ENCODE data around the gene CLPTM1L. TPM values are rescaled to one million over a fixed set of nuclear protein-coding genes. Genes with fewer than 3 reads are reported as not detected.
A peak's percentile ranks its signal among the peaks of the same experiment; 100 is the strongest.
"Not testable (repeated sequence)": the region's sequence is repeated elsewhere in the genome, so short reads cannot be mapped to it uniquely, and the experiment has no call there.

The CLPTM1L gene
- total RNA-seq, 1 experiment from 2014 or later, result 925 TPM

- H3K9me3 ChIP-seq, result no peaks in the 10 kb centered on the region
- peaks cover 5% of the 10 kb centered on the region; the same call in 1 of the 2 replicates for H3K27me3 ChIP-seq
- no peak for DNase-seq
Measured at GRCh38 chr5:1352231-1353219, 7.6 kb upstream of the CLPTM1L start.

GRCh38 chr5:1351156-1351555, 6.3 kb upstream of the CLPTM1L start:
- no peaks in the 10 kb centered on the region; the same call in 1 of the 2 replicates for H3K36me3 ChIP-seq
- no peak for DNase-seq
- H3K27me3 ChIP-seq, result no peaks in the 10 kb centered on the region; the same call in 1 of the 2 replicates
- H3K9me3 ChIP-seq, result no peaks in the 10 kb centered on the region
- H3K4me3 ChIP-seq, result no peak overlapping the region

More at GRCh38 chr5:1352231-1353219, 7.6 kb upstream of the CLPTM1L start:
- H3K4me3 ChIP-seq, result no peak overlapping the region
- H3K36me3 ChIP-seq, result no peaks in the 10 kb centered on the region

GRCh38 chr5:1349246-1349645, 4.3 kb upstream of the CLPTM1L start:
- Histone ChIP-seq H3K9me3 (no peaks in the 10 kb centered on the region), H3K36me3 (peaks cover 2% of the 10 kb centered on the region), H3K27me3 (no peaks in the 10 kb centered on the region), H3K4me3 (no peak overlapping the region)
- DNase-seq, result no peak

DNA sequence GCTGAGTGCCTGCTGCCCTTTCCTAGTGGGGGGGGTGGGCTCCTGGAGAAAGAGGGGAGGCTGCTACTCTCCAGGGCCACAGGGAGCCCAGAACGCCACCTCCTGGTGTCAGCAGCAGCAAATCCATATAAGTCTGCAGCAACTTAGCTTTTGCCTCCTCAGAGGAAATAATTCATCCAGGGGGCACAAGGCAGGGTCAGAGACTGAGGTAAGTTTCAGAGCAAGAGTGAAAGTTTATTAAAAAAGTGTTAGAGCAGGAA, 4.0 kb upstream of the CLPTM1L start:
- Histone ChIP-seq H3K4me3 (no peak overlapping the region), H3K9me3 (no peaks in the 10 kb centered on the region), H3K36me3 (peaks cover 6% of the 10 kb centered on the region), H3K27me3 (no peaks in the 10 kb centered on the region)
- DNase-seq, result no peak

GRCh38 chr5:1347571-1347970, 2.7 kb upstream of the CLPTM1L start:
- Histone ChIP-seq H3K9me3 (no peaks in the 10 kb centered on the region), H3K27me3 (no peaks in the 10 kb centered on the region), H3K4me3 (no peak overlapping the region), H3K36me3 (peaks cover 19% of the 10 kb centered on the region)
- no peak for DNase-seq

- Histone ChIP-seq H3K9me3 (no peaks in the 10 kb centered on the region), H3K36me3 (peaks cover 27% of the 10 kb centered on the region), H3K4me3 (no peak overlapping the region), H3K27me3 (no peaks in the 10 kb centered on the region)
- no peak for DNase-seq
Measured at GRCh38 chr5:1346627-1347440, 1.9 kb upstream of the CLPTM1L start.

DNA sequence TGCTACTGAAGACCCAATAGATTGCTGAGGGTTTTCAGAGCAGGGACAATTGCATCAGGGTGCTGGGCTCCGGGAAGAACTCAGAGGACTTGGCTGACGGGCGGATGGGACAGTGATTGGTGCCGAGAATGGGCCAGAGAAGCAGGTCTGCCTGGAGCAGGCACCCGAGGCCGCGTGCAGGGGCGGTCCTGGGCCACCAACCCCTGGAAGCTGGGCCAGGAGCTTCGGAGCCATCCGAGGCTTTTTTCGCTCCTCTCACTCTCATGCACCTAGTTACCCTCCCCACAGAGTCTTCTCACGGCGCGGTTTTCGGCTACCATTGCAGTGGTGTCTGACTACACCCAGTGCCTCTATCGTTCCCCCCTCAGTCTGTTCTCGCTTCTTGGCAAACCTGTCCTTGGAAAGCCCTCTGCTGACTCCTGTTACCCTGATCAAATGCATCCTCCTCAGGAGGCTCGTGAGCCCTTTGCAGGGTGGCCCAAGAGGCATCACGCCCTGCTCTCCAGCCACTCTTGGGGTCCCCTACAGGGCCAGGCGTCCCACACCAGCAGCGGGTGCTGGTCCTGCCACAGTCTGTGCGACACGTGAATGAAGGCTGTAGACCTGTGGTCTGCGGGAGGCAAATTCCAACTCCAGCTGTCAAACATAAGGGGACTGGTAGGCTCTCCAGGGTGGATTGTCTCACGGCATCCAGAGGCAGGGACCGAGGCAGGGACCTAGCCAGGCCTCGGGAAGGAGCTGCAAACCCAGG, 1.2 kb upstream of the CLPTM1L start:
- Histone ChIP-seq H3K36me3 (peaks cover 34% of the 10 kb centered on the region), H3K9me3 (no peaks in the 10 kb centered on the region), H3K4me3 (peak overlapping the region; percentile 93), H3K27me3 (no peaks in the 10 kb centered on the region)
- DNase-seq, result no peak

- Histone ChIP-seq H3K27me3 (no peaks in the 10 kb centered on the region), H3K9me3 (no peaks in the 10 kb centered on the region), H3K36me3 (peaks cover 47% of the 10 kb centered on the region), H3K4me3 (peak overlapping the region; percentile 65)
- peak; percentile 54 for DNase-seq
Measured at GRCh38 chr5:1343931-1344901, 683 bp downstream of the CLPTM1L start.

DNA sequence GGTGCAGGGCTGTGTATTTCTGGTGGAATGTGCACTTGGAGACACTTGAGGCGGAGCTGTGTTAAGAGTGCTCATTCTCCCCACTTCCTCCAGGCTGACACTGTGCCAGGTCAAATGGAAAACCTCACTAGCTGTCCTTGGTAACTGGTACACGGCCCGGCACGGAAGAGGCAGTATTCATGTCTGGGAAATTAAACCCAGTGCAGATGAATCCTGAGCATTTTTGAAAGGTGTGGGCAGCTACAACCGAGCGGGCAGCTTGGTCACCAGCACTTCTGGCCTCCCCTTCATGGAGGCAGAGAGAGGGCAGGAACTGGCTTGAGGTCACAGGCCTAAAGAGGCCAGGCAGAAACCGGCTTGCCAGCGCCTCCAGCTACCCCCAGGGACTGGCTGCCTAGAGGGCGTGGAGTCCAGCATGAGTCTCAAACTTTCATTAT, 1.6 kb downstream of the CLPTM1L start:
- peak overlapping the region; percentile 65 for H3K4me3 ChIP-seq
- no peaks in the 10 kb centered on the region for H3K9me3 ChIP-seq
- peaks cover 53% of the 10 kb centered on the region for H3K36me3 ChIP-seq
- no peaks in the 10 kb centered on the region for H3K27me3 ChIP-seq
- no peak for DNase-seq

GRCh38 chr5:1342711-1343110, 2.2 kb downstream of the CLPTM1L start:
- H3K9me3 ChIP-seq, H3K27me3 ChIP-seq, DNase-seq, H3K4me3 ChIP-seq: not testable (repeated sequence)
- H3K36me3 ChIP-seq, result peaks cover 59% of the 10 kb centered on the region

DNA sequence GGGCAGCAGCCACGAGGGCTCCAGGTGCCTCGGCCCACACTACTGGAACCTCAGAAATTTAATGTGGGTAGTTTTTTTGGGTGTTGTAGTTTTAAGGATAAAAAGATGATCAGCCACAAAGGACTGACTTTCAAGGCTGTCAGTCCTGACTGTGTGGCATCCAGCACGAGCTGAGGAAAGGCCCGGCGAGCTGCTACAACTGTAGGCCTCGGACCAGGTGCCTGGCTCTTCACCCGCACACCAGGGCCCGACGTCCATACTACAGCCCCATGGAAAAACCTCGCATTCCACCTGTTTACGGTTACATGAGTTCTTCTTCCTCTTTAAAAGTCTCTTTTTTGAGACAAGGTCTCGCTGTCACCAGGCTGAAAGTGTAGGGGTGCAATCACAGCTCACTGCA, 2.6 kb downstream of the CLPTM1L start:
- DNase-seq, result no peak
- Histone ChIP-seq H3K4me3 (no peak overlapping the region), H3K27me3 (no peaks in the 10 kb centered on the region), H3K36me3 (peaks cover 64% of the 10 kb centered on the region), H3K9me3 (no peaks in the 10 kb centered on the region)

DNA sequence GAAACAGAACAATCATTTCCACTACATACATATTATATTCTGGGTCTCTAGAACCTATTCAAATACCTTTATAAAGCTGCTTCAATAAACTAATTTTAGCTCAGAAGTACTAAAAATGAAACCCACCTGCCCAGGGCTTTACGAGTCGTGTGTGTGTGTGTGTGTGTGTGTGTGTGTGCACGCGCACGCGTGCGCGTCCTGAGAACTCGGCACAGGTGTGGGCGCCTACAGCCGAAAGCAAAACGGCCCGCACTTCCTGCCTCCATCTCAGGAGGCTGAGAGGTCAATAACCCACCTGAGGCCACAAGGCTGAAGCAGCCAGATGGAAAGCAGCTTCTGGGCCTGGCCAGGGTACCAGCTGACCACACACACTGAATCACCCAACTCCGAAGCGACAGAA, 3.0 kb downstream of the CLPTM1L start:
- Histone ChIP-seq H3K27me3 (no peaks in the 10 kb centered on the region), H3K4me3 (no peak overlapping the region), H3K36me3 (peaks cover 68% of the 10 kb centered on the region), H3K9me3 (no peaks in the 10 kb centered on the region)
- DNase-seq, result no peak

- H3K36me3 ChIP-seq, result peaks cover 88% of the 10 kb centered on the region
- not testable (repeated sequence) for H3K4me3 ChIP-seq, DNase-seq, H3K27me3 ChIP-seq, H3K9me3 ChIP-seq
Measured at GRCh38 chr5:1339818-1340210, 5.1 kb downstream of the CLPTM1L start.

DNA sequence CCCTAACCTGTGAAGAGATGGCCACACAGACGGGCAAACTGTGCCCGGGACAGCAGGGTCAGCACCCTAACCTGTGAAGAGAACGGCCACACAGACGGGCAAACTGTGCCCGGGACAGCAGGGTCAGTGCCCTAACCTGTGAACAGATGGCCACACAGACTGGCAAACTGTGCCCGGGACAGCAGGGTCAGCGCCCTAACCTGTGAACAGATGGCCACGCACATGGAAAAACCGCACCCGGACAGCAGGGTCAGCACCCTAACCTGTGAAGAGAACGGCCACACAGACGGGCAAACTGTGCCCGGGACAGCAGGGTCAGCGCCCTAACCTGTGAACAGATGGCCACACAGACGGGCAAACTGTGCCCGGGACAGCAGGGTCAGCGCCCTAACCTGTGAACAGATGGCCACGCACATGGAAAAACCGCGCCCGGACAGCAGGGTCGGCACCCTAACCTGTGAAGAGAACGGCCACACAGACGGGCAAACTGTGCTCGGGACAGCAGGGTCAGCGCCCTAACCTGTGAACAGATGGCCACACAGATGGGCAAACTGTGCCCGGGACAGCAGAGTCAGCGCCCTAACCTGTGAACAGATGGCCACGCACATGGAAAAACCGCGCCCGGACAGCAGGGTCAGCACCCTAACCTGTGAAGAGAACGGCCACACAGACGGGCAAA, 5.6 kb downstream of the CLPTM1L start:
- peaks cover 91% of the 10 kb centered on the region for H3K36me3 ChIP-seq
- not testable (repeated sequence) for H3K9me3 ChIP-seq, DNase-seq, H3K4me3 ChIP-seq, H3K27me3 ChIP-seq

DNA sequence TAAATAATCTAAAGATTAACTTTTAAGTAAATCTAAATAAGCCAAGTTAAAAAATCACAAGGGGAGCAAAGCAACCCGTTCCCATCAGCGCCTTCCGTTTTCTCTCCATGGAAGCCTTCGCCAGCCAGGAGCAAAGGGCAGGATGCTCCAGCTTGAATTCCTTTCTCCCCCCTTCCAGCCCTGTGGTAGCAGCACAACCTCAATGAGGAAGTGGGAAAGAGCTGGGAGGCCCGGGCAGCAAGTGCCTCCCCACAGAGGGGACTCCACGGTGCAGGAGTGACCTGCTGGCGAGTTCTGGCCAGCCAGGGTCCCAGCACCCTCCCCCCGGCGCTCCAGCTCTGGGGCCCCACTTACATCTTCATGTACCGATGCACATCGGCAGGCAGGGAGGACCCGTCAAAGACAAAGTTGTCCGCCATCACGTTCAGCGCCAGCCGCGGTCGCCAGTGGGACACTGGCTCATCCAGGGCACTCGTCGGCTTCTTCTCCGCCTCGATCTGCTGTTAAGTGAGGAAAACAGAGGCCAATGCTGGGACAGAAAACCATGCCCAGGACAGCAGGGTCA, 6.3 kb downstream of the CLPTM1L start:
- Histone ChIP-seq H3K4me3 (no peak overlapping the region), H3K36me3 (peaks cover 91% of the 10 kb centered on the region), H3K9me3 (no peaks in the 10 kb centered on the region), H3K27me3 (no peaks in the 10 kb centered on the region)
- no peak for DNase-seq

Measured in MG63 (cell line).